GM12878 (cell line): ENCODE measurements around the gene SLC37A3.

ENCODE experiments used
- CBX3 ChIP-seq: fragments of 200-600 bp; sonication (generic); IDR thresholded peaks from 2 replicates; pipeline ENCODE4 v1.6.1; 2016; ENCODE audit warnings: low read depth, borderline replicate concordance
- EED ChIP-seq: sonication (generic); IDR thresholded peaks from 2 replicates; pipeline ENCODE4 v1.6.1; 2016; ENCODE audit warnings: antibody characterized with exemption, low read depth
- EP300 ChIP-seq, 2 experiments: fragments of 150-350 bp in 1 of 2; IDR thresholded peaks; 2 replicates each; pipeline ENCODE4 v1.6.1; 2011 to 2012; ENCODE audit warnings: low read depth in 2 of 2, low read length in 2 of 2, borderline replicate concordance in 1 of 2, improper control_type of control experiment in 1 of 2, inconsistent platforms in 1 of 2; ENCODE audit not compliant: control insufficient read depth in 1 of 2
- EZH2 ChIP-seq: IDR thresholded peaks from 2 replicates; pipeline ENCODE4 v1.6.1; 2012; ENCODE audit warnings: low read depth, mild to moderate bottlenecking, control low read depth, inconsistent platforms, low read length, borderline replicate concordance; ENCODE audit not compliant: control insufficient read depth
- POLR2A ChIP-seq: IDR thresholded peaks from 2 replicates; pipeline ENCODE4 v1.6.1; 2011; ENCODE audit warnings: low read depth, mild to moderate bottlenecking, low read length
- POLR2AphosphoS5 ChIP-seq: IDR thresholded peaks from 2 replicates; pipeline ENCODE4 v1.6.1; 2011; ENCODE audit warnings: mild to moderate bottlenecking, low read length, inconsistent platforms
- SP1 ChIP-seq: IDR thresholded peaks from one replicate; pipeline ENCODE4 v1.6.1; 2011; ENCODE audit warnings: low read depth, low read length
- SRF ChIP-seq, 2 experiments: IDR thresholded peaks; 2 replicates each; pipeline ENCODE4 v1.6.1; 2011; ENCODE audit warnings: low read depth in 2 of 2, low read length in 2 of 2, mild to moderate bottlenecking in 1 of 2, moderate library complexity in 1 of 2
- TF ChIP-seq, protein P1 (sequence below): fragments of 450-650 bp; IDR thresholded peaks from 2 replicates; pipeline ENCODE4 v1.6.1; 2016; ENCODE audit warnings: mild to moderate bottlenecking, moderate library complexity, borderline replicate concordance
- TF ChIP-seq, protein P2 (sequence below): fragments of 450-650 bp; IDR thresholded peaks from 2 replicates; pipeline ENCODE4 v1.6.1; 2017; ENCODE audit warnings: mild to moderate bottlenecking, low read depth, inconsistent platforms; ENCODE audit not compliant: poor library complexity, severe bottlenecking
- TF ChIP-seq, protein P3 (sequence below): fragments of 450-650 bp; IDR thresholded peaks from 2 replicates; pipeline ENCODE4 v1.6.1; 2017; ENCODE audit warnings: borderline replicate concordance
- TF ChIP-seq, protein P4 (sequence below), 3 experiments: IDR thresholded peaks in 2 of 3; conservative IDR thresholded peaks in 1 of 3; 2 replicates each; pipeline ENCODE4 v1.5.1; 2011; ENCODE audit warnings: low read depth in 3 of 3, low read length in 3 of 3, mild to moderate bottlenecking in 3 of 3, control low read depth in 2 of 3, moderate library complexity in 2 of 3, inconsistent platforms in 1 of 3, mixed read lengths in 1 of 3; ENCODE audit not compliant: control insufficient read depth in 2 of 3, insufficient read depth in 1 of 3; ENCODE audit errors: extremely low read depth in 1 of 3
- TF ChIP-seq, protein P5 (sequence below): fragments of 450-650 bp; IDR thresholded peaks from 2 replicates; pipeline ENCODE4 v1.6.1; 2014; ENCODE audit warnings: mild to moderate bottlenecking
- TF ChIP-seq, protein P6 (sequence below): IDR thresholded peaks from 2 replicates; pipeline ENCODE4 v1.6.1; 2011; ENCODE audit warnings: low read depth, mild to moderate bottlenecking, low read length, moderate library complexity, borderline replicate concordance; ENCODE audit errors: extremely low read depth

DNA sequence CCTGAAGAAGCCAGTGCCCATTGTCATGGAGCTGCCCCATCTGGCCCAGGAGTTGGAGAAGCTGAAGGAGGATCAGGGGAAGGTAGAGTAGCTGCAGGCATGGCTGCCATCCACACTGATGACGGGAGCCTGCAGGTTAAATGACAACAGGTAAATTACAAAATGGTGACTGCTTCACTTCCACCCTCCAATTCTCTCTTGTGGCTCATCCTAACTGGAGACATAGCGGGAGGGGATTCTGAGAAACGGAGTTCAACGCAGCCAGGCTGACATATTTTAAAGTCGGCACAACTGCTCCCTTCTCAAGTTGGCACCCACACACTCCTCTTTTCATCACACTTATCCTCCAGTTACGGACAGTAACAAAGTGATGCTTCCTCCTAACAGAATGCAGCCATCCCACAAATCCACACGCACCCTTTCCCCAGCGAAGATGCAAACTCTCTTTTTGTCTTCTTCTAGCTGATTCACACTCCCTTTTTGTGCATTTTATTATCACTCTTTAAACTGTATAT, 103.0 kb downstream of the SLC37A3 start:
- TF ChIP-seq, protein P1, sequence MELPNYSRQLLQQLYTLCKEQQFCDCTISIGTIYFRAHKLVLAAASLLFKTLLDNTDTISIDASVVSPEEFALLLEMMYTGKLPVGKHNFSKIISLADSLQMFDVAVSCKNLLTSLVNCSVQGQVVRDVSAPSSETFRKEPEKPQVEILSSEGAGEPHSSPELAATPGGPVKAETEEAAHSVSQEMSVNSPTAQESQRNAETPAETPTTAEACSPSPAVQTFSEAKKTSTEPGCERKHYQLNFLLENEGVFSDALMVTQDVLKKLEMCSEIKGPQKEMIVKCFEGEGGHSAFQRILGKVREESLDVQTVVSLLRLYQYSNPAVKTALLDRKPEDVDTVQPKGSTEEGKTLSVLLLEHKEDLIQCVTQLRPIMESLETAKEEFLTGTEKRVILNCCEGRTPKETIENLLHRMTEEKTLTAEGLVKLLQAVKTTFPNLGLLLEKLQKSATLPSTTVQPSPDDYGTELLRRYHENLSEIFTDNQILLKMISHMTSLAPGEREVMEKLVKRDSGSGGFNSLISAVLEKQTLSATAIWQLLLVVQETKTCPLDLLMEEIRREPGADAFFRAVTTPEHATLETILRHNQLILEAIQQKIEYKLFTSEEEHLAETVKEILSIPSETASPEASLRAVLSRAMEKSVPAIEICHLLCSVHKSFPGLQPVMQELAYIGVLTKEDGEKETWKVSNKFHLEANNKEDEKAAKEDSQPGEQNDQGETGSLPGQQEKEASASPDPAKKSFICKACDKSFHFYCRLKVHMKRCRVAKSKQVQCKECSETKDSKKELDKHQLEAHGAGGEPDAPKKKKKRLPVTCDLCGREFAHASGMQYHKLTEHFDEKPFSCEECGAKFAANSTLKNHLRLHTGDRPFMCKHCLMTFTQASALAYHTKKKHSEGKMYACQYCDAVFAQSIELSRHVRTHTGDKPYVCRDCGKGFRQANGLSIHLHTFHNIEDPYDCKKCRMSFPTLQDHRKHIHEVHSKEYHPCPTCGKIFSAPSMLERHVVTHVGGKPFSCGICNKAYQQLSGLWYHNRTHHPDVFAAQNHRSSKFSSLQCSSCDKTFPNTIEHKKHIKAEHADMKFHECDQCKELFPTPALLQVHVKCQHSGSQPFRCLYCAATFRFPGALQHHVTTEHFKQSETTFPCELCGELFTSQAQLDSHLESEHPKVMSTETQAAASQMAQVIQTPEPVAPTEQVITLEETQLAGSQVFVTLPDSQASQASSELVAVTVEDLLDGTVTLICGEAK, result no peak
- TF ChIP-seq, protein P2, sequence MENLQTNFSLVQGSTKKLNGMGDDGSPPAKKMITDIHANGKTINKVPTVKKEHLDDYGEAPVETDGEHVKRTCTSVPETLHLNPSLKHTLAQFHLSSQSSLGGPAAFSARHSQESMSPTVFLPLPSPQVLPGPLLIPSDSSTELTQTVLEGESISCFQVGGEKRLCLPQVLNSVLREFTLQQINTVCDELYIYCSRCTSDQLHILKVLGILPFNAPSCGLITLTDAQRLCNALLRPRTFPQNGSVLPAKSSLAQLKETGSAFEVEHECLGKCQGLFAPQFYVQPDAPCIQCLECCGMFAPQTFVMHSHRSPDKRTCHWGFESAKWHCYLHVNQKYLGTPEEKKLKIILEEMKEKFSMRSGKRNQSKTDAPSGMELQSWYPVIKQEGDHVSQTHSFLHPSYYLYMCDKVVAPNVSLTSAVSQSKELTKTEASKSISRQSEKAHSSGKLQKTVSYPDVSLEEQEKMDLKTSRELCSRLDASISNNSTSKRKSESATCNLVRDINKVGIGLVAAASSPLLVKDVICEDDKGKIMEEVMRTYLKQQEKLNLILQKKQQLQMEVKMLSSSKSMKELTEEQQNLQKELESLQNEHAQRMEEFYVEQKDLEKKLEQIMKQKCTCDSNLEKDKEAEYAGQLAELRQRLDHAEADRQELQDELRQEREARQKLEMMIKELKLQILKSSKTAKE, result no peak
- TF ChIP-seq POLR2A, result no peak
- no peak for TF ChIP-seq EP300 (IDR thresholded peaks at IDR 0.05; ENCODE audit: borderline replicate concordance in 1 of 2, control insufficient read depth in 1 of 2, low read depth in 2 of 2, low read length in 2 of 2)
- no peak for TF ChIP-seq POLR2AphosphoS5
- TF ChIP-seq, protein P3, sequence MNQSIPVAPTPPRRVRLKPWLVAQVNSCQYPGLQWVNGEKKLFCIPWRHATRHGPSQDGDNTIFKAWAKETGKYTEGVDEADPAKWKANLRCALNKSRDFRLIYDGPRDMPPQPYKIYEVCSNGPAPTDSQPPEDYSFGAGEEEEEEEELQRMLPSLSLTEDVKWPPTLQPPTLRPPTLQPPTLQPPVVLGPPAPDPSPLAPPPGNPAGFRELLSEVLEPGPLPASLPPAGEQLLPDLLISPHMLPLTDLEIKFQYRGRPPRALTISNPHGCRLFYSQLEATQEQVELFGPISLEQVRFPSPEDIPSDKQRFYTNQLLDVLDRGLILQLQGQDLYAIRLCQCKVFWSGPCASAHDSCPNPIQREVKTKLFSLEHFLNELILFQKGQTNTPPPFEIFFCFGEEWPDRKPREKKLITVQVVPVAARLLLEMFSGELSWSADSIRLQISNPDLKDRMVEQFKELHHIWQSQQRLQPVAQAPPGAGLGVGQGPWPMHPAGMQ, result no peak
- TF ChIP-seq, protein P4, sequence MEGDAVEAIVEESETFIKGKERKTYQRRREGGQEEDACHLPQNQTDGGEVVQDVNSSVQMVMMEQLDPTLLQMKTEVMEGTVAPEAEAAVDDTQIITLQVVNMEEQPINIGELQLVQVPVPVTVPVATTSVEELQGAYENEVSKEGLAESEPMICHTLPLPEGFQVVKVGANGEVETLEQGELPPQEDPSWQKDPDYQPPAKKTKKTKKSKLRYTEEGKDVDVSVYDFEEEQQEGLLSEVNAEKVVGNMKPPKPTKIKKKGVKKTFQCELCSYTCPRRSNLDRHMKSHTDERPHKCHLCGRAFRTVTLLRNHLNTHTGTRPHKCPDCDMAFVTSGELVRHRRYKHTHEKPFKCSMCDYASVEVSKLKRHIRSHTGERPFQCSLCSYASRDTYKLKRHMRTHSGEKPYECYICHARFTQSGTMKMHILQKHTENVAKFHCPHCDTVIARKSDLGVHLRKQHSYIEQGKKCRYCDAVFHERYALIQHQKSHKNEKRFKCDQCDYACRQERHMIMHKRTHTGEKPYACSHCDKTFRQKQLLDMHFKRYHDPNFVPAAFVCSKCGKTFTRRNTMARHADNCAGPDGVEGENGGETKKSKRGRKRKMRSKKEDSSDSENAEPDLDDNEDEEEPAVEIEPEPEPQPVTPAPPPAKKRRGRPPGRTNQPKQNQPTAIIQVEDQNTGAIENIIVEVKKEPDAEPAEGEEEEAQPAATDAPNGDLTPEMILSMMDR (IDR thresholded peaks at IDR 0.05 in 2 of 3, conservative IDR thresholded peaks at IDR 0.05 in 1 of 3; ENCODE audit: control insufficient read depth in 2 of 3, extremely low read depth in 1 of 3, insufficient read depth in 1 of 3, low read depth in 3 of 3, low read length in 3 of 3), result no peak
- no peak for TF ChIP-seq SRF (IDR thresholded peaks at IDR 0.05; ENCODE audit: low read depth in 2 of 2, low read length in 2 of 2)
- TF ChIP-seq EZH2, result no peak
- TF ChIP-seq, protein P5, sequence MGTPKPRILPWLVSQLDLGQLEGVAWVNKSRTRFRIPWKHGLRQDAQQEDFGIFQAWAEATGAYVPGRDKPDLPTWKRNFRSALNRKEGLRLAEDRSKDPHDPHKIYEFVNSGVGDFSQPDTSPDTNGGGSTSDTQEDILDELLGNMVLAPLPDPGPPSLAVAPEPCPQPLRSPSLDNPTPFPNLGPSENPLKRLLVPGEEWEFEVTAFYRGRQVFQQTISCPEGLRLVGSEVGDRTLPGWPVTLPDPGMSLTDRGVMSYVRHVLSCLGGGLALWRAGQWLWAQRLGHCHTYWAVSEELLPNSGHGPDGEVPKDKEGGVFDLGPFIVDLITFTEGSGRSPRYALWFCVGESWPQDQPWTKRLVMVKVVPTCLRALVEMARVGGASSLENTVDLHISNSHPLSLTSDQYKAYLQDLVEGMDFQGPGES, result no peak
- TF ChIP-seq EED, result no peak
- TF ChIP-seq SP1, result no peak
- TF ChIP-seq, protein P6, sequence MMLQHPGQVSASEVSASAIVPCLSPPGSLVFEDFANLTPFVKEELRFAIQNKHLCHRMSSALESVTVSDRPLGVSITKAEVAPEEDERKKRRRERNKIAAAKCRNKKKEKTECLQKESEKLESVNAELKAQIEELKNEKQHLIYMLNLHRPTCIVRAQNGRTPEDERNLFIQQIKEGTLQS, result no peak
- TF ChIP-seq CBX3, result no peak
